Measurements from ENCODE around the gene VGLL4.

DNA sequence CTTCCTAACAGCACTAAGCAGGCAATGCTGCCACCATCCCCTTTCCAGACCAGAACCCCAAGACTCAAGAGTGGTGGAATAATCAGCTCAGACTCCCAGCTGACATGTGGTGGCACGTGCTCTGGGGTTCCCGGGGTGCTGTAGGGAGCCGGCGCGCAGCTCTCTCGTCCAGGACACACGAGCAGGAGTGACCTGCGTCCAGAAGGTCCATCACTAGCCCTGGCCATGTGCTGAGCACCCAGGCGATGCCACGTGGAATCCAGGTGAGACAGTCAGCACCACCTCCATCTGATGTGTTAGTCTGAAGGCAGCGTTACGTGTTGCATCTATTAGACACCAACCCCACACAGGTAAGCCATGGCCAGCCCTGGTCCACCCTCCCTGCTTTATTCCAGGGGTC is 78.2 kb downstream of the VGLL4 start:
- TF ChIP-seq, protein P1, sequence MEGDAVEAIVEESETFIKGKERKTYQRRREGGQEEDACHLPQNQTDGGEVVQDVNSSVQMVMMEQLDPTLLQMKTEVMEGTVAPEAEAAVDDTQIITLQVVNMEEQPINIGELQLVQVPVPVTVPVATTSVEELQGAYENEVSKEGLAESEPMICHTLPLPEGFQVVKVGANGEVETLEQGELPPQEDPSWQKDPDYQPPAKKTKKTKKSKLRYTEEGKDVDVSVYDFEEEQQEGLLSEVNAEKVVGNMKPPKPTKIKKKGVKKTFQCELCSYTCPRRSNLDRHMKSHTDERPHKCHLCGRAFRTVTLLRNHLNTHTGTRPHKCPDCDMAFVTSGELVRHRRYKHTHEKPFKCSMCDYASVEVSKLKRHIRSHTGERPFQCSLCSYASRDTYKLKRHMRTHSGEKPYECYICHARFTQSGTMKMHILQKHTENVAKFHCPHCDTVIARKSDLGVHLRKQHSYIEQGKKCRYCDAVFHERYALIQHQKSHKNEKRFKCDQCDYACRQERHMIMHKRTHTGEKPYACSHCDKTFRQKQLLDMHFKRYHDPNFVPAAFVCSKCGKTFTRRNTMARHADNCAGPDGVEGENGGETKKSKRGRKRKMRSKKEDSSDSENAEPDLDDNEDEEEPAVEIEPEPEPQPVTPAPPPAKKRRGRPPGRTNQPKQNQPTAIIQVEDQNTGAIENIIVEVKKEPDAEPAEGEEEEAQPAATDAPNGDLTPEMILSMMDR (conservative IDR thresholded peaks at IDR 0.05; ENCODE audit: low read length), result no peak
- TF ChIP-seq EZH2phosphoT487 (IDR thresholded peaks at IDR 0.05; ENCODE audit: borderline replicate concordance, low read depth, low read length), result no peak

Measured in OCI-LY7 (cell line).